ENCODE measurements around the gene RABGAP1L. TPM values are rescaled to one million over a fixed set of nuclear protein-coding genes. Genes with fewer than 3 reads are reported as not detected.
"Not testable (repeated sequence)": the region's sequence is repeated elsewhere in the genome, so short reads cannot be mapped to it uniquely, and the experiment has no call there.

The RABGAP1L gene
- total RNA-seq, 1 donor from 2014 or later, result 28.8 TPM

DNA sequence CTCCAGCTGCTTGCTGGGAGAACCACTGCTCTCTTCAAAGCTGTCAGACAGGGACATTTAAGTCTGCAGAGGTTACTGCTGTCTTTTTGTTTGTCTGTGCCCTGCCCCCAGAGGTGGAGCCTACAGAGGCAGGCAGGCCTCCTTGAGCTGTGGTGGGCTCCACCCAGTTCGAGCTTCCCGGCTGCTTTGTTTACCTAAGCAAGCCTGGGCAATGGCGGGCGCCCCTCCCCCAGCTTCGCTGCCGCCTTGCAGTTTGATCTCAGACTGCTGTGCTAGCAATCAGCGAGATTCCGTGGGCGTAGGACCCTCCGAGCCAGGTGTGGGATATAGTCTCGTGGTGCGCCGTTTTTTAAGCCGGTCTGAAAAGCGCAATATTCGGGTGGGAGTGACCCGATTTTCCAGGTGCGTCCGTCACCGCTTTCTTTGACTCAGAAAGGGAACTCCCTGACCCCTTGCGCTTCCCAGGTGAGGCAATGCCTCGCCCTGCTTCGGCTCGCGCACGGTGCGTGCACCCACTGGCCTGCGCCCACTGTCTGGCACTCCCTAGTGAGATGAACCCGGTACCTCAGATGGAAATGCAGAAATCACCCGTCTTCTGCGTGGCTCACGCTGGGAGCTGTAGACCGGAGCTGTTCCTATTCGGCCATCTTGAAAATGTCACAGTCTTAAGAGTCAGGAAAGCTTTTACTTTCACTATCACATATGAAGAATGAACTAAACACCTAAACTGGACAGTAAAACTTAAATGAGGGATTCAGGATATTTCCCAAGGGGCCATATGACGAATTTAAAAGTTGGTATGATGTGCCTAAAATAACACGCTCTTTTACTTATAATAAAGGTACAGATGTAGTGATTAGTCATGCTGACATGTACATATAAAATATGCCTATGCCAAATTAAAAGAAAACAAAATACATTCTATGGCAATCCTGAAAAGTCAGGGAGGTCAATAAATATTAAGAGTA lies 689.6 kb downstream of the RABGAP1L start:
- H3K4me1 Mint-ChIP-seq (ENCODE audit: low read depth); H3K27me3 Mint-ChIP-seq (ENCODE audit: low read depth); H3K27ac Mint-ChIP-seq; H3K9me3 Mint-ChIP-seq; intact Hi-C loops (cut with micrococcal nuclease); H3K36me3 Mint-ChIP-seq (ENCODE audit: low read depth); H3K4me3 Mint-ChIP-seq (ENCODE audit: low read depth); DNase-seq (ENCODE audit: low spot score): not testable (repeated sequence)

DNA sequence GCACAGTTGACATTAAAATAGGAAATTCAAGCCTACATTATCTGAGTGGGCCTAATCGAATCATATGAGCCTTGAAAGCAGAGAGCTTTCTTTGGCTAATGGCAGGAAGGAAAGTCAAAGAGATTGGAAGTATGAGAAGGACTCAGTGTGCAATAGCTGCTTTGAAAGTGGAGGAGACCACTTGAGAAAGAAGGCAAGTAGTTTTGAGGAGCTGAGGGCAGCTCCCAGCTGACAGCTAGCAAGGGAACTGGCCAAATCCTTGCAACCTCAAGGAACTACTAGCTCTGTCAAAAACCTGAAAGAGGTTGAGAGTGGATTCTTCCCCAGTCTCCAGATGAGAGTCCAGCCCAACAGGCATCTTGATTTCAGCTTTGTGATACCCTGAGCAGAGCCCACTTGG lies 691.4 kb downstream of the RABGAP1L start:
- no peaks in the 10 kb centered on the region for H3K9me3 Mint-ChIP-seq
- DNase-seq (ENCODE audit: low spot score), result no peak
- H3K4me3 Mint-ChIP-seq (ENCODE audit: low read depth), result no peak overlapping the region
- no peaks in the 10 kb centered on the region for H3K4me1 Mint-ChIP-seq (ENCODE audit: low read depth)
- no peak overlapping the region for H3K27ac Mint-ChIP-seq
- H3K36me3 Mint-ChIP-seq (ENCODE audit: low read depth), result no peaks in the 10 kb centered on the region
- intact Hi-C loops (cut with micrococcal nuclease), result no loop called here
- H3K27me3 Mint-ChIP-seq (ENCODE audit: low read depth), result no peaks in the 10 kb centered on the region

DNA sequence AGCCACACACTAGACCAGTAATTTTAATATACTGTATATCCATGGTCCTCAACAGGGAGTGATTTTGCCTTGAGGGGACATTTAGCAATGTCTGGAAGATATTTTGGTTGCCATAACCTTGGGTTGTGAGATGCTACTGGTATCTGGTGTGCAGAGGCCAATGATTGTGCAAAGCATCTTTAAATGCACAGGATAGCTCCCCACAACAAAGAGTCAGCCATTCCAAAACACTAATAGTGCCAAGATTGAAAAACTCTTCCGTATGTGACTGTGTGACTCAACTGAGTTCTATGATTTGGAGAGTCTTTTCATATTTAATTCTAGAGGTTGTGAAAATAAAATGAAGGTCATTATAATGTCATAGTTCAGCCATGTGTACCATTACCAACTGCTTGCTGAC lies 699.0 kb downstream of the RABGAP1L start:
- H3K27me3 Mint-ChIP-seq (ENCODE audit: low read depth), result no peaks in the 10 kb centered on the region
- H3K9me3 Mint-ChIP-seq, result no peaks in the 10 kb centered on the region
- no peaks in the 10 kb centered on the region for H3K36me3 Mint-ChIP-seq (ENCODE audit: low read depth)

DNA sequence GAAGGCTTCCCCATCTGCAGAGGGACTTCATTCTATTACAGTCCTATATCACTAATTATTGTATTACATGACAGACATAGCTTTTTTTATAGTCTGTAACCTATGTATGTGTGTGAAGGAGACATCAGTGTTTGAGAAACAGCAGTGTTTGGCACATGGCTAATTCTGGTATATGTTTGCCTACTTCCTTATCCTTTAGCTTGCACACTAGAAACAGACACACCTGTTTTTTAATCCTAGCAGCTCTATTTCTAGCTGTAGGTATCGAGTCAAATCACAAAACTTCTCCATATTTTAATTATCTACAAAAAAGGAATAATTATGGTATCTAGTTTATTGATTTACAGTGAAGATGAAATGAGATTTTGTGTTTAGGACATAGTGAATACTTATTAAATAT lies 711.0 kb downstream of the RABGAP1L start:
- no peak overlapping the region for H3K27ac Mint-ChIP-seq
- H3K9me3 Mint-ChIP-seq, result peaks cover 11% of the 10 kb centered on the region
- no peak for DNase-seq (ENCODE audit: low spot score)
- no peak overlapping the region for H3K4me3 Mint-ChIP-seq (ENCODE audit: low read depth)
- peaks cover 3% of the 10 kb centered on the region for H3K36me3 Mint-ChIP-seq (ENCODE audit: low read depth)
- H3K4me1 Mint-ChIP-seq (ENCODE audit: low read depth), result peaks cover 12% of the 10 kb centered on the region
- intact Hi-C loops (cut with micrococcal nuclease), result no loop called here
- no peaks in the 10 kb centered on the region for H3K27me3 Mint-ChIP-seq (ENCODE audit: low read depth)

More for the DNA sequence above, 699.0 kb downstream of the RABGAP1L start:
- H3K4me3 Mint-ChIP-seq (ENCODE audit: low read depth), result no peak overlapping the region
- intact Hi-C loops (cut with micrococcal nuclease), result no loop called here
- H3K27ac Mint-ChIP-seq, result no peak overlapping the region
- no peaks in the 10 kb centered on the region for H3K4me1 Mint-ChIP-seq (ENCODE audit: low read depth)
- no peak for DNase-seq (ENCODE audit: low spot score)

DNA sequence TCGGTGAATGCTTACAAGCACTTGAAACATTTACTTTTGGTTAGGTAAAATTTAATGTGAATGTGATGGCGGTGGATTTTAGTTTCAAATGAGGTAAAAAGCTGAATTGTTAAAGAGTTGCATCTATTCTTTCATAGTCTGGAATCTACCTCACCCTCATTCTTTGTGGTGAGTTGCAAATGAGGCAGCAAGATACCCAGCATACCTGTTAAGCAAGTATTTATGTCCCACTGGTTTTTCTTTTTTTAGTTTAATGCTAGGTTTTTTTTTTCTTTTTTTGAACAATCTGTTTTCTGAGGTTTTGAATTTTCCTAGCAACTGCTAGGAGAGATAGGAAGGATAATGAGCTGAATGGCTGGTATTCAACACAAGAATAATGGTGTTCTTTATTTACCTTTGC lies 712.6 kb downstream of the RABGAP1L start:
- DNase-seq (ENCODE audit: low spot score), result no peak
- Mint-ChIP-seq H3K36me3 (ENCODE audit: low read depth) (peaks cover 3% of the 10 kb centered on the region), H3K27me3 (ENCODE audit: low read depth) (no peaks in the 10 kb centered on the region), H3K4me3 (ENCODE audit: low read depth) (no peak overlapping the region), H3K9me3 (peaks cover 11% of the 10 kb centered on the region), H3K27ac (no peak overlapping the region), H3K4me1 (ENCODE audit: low read depth) (peaks cover 12% of the 10 kb centered on the region)
- intact Hi-C loops (cut with micrococcal nuclease), result no loop called here

DNA sequence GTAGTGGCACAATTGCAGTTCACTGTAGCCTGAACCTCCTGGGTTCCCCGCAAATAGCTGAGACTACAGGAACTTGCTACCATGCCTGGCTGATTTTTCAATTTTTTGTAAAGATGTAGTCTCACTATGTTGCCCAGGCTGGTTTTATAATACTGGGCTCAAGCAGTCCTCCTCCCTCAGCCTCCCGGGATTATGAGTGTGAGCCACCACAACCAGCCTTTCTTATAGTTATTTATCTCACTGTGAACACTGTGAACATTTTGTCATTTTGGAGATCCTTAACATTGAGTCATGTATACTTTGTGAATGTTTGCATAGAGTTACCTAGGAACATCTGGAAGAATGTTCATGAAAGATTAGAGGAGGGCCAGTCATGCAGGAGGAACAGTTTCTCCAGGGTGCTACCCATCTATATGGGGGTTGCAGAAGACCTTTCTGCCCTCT lies 713.3 kb downstream of the RABGAP1L start:
- Mint-ChIP-seq H3K36me3 (ENCODE audit: low read depth) (peaks cover 3% of the 10 kb centered on the region), H3K9me3 (peaks cover 11% of the 10 kb centered on the region), H3K4me3 (ENCODE audit: low read depth) (no peak overlapping the region), H3K27me3 (ENCODE audit: low read depth) (no peaks in the 10 kb centered on the region), H3K27ac (no peak overlapping the region), H3K4me1 (ENCODE audit: low read depth) (peaks cover 16% of the 10 kb centered on the region)
- DNase-seq (ENCODE audit: low spot score), result no peak
- intact Hi-C loops (cut with micrococcal nuclease), result no loop called here

DNA sequence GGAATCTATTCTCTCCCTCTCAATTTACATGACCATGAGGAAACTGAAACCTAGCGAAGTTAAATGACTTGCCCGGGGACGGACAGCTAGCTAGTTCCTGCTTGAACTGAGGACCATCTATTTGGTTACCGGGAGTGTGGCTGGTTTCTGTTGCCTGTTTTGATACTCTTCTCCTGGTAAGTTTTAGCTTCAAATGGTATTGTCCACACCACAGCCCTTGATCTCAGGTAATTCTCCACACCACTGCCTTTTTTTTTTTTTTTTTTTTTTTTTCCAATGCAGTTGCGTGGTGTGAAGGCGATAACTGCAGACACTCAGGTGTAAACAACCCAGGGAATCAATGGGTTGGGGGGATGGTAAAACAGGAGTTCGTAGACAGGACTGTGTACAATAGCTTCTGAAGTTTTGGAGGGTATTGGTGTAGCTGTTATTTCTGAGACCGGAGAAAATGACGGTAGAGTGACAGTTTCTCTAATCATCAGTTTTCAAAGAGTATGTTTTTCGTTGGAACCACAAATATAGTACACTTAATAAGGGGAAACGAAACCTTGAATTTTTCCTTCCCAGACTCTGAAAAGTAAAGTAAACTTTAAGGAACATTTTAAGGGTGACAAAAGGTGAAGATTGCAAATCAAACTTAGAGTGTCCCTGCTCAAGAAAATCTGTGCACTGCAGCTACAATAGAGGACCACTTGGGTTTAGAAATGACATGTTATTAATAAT lies 715.2 kb downstream of the RABGAP1L start:
- Mint-ChIP-seq H3K4me3 (ENCODE audit: low read depth) (no peak overlapping the region), H3K9me3 (peaks cover under 1% of the 10 kb centered on the region), H3K27ac (no peak overlapping the region), H3K4me1 (ENCODE audit: low read depth) (peaks cover 16% of the 10 kb centered on the region), H3K36me3 (ENCODE audit: low read depth) (peaks cover under 1% of the 10 kb centered on the region), H3K27me3 (ENCODE audit: low read depth) (no peaks in the 10 kb centered on the region)
- intact Hi-C loops (cut with micrococcal nuclease), result no loop called here
- no peak for DNase-seq (ENCODE audit: low spot score)

DNA sequence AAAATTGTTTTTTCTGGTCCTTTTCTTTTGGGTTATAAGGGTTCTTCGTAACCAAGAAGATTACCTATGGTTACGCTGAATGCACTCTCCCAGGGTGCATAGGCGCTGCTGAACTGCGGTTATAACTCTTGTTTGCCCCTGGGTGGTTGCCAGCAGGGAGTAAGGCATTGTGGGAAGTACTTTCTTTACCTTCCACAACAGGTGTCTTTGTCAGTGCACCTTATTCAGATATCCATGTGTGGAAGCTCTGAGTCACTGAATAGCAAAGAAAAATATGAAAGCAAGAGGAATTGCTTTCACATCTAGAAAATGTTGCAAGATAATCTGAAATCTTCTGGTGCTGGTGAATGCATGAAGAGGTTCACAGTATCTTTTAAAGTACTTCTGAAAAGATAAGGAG lies 716.0 kb downstream of the RABGAP1L start:
- H3K9me3 Mint-ChIP-seq, result no peaks in the 10 kb centered on the region
- intact Hi-C loops (cut with micrococcal nuclease), result no loop called here
- H3K27ac Mint-ChIP-seq, result no peak overlapping the region
- no peak for DNase-seq (ENCODE audit: low spot score)
- peaks cover 16% of the 10 kb centered on the region for H3K4me1 Mint-ChIP-seq (ENCODE audit: low read depth)
- H3K36me3 Mint-ChIP-seq (ENCODE audit: low read depth), result no peaks in the 10 kb centered on the region
- peak overlapping the region; percentile 2 for H3K4me3 Mint-ChIP-seq (ENCODE audit: low read depth)
- no peaks in the 10 kb centered on the region for H3K27me3 Mint-ChIP-seq (ENCODE audit: low read depth)

DNA sequence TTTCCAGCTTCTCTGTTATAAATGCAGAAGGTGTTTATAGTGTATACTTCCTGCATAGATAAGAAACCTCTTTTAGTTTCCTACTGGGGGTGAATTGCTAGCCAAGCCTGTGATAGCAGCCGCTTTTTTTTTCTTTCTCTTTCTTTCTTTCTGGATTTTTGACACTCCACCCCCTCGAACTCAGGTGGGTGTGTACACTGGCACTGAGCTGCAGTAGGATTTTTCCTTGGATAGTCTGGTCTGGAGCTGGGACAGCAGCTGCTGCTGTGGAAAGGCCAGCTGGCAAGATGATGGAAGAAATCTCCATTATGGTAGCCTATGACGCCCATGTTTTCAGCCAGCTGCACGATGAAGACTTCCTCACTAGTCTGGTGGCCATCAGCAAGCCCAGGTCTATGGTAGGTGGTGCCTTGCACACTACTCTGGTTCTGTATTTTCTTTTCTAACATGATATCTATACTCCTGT lies 717.9 kb downstream of the RABGAP1L start:
- no peak for DNase-seq (ENCODE audit: low spot score)

DNA sequence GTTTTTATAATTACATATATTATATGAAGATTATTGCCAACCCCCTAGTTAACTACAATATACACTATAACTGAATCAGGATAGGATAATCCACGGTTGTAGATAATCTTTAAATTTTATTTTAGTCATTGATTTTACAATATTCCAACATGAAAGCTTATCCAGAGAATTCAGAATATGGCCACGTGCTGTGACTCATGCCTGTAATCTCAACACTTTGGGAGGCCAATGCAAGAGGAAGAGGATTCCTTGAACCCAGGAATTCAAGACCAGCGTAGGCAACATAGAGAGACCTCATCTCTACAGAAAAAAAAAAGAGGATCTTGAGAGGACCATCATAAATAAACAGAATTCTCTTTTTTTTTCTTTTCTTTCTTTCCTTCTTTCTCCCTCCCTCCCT lies 720.9 kb downstream of the RABGAP1L start:
- no peak overlapping the region for H3K27ac Mint-ChIP-seq
- H3K4me3 Mint-ChIP-seq (ENCODE audit: low read depth), result no peak overlapping the region
- intact Hi-C loops (cut with micrococcal nuclease), result no loop called here
- peaks cover 5% of the 10 kb centered on the region for H3K4me1 Mint-ChIP-seq (ENCODE audit: low read depth)
- H3K9me3 Mint-ChIP-seq, result no peaks in the 10 kb centered on the region
- no peak for DNase-seq (ENCODE audit: low spot score)
- H3K27me3 Mint-ChIP-seq (ENCODE audit: low read depth), result no peaks in the 10 kb centered on the region
- H3K36me3 Mint-ChIP-seq (ENCODE audit: low read depth), result no peaks in the 10 kb centered on the region

More for the DNA sequence above, 717.9 kb downstream of the RABGAP1L start:
- peak overlapping the region; percentile 60 for H3K4me3 Mint-ChIP-seq (ENCODE audit: low read depth)
- peaks cover 13% of the 10 kb centered on the region for H3K4me1 Mint-ChIP-seq (ENCODE audit: low read depth)
- no peaks in the 10 kb centered on the region for H3K36me3 Mint-ChIP-seq (ENCODE audit: low read depth)
- no peaks in the 10 kb centered on the region for H3K9me3 Mint-ChIP-seq
- intact Hi-C loops (cut with micrococcal nuclease), result no loop called here
- no peak overlapping the region for H3K27ac Mint-ChIP-seq
- no peaks in the 10 kb centered on the region for H3K27me3 Mint-ChIP-seq (ENCODE audit: low read depth)

DNA sequence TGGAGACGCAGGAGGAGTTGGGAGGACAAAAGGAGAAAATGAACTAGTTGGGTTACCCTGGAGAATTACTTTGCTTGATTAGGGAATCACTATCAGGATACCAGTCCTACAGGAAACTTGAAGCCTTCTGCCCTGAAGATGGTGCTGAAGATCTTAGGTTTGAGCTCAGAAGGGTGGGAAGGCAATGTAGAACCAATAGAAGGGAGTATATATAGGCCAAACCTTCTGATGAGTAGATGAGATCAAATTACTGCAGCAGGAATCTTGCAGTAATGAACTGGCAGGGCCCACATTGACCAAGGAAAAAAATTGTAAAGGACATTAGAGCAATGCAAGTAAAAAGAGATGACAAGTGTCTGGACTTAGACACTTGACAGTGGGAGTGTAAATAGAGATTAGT lies 724.1 kb downstream of the RABGAP1L start:
- DNase-seq (ENCODE audit: low spot score), result no peak
- no peaks in the 10 kb centered on the region for H3K9me3 Mint-ChIP-seq
- H3K36me3 Mint-ChIP-seq (ENCODE audit: low read depth), result no peaks in the 10 kb centered on the region
- intact Hi-C loops (cut with micrococcal nuclease), result no loop called here
- H3K27ac Mint-ChIP-seq, result no peak overlapping the region
- H3K27me3 Mint-ChIP-seq (ENCODE audit: low read depth), result no peaks in the 10 kb centered on the region
- no peaks in the 10 kb centered on the region for H3K4me1 Mint-ChIP-seq (ENCODE audit: low read depth)
- no peak overlapping the region for H3K4me3 Mint-ChIP-seq (ENCODE audit: low read depth)

DNA sequence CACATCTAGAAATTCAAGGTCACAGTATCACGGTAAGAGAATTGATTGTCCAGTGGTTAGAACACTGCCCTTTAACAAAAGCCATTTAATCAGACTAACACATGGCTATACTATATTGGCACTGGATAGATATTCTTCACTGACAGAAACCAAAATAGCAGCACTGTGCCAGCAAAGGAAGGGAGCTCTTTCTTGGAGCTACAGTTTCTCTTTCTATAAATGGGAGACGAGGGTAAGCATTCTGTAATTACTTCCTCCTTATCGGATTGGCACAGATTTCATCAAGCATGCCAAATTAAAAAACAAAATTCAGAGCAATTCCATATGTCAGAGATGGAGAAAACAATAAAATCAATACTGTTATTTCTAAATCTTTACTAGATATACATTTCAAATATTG lies 724.7 kb downstream of the RABGAP1L start:
- H3K27me3 Mint-ChIP-seq (ENCODE audit: low read depth), result no peaks in the 10 kb centered on the region
- intact Hi-C loops (cut with micrococcal nuclease), result no loop called here
- no peak overlapping the region for H3K27ac Mint-ChIP-seq
- H3K4me3 Mint-ChIP-seq (ENCODE audit: low read depth), result no peak overlapping the region
- no peaks in the 10 kb centered on the region for H3K36me3 Mint-ChIP-seq (ENCODE audit: low read depth)
- no peaks in the 10 kb centered on the region for H3K4me1 Mint-ChIP-seq (ENCODE audit: low read depth)
- no peak for DNase-seq (ENCODE audit: low spot score)
- H3K9me3 Mint-ChIP-seq, result no peaks in the 10 kb centered on the region

DNA sequence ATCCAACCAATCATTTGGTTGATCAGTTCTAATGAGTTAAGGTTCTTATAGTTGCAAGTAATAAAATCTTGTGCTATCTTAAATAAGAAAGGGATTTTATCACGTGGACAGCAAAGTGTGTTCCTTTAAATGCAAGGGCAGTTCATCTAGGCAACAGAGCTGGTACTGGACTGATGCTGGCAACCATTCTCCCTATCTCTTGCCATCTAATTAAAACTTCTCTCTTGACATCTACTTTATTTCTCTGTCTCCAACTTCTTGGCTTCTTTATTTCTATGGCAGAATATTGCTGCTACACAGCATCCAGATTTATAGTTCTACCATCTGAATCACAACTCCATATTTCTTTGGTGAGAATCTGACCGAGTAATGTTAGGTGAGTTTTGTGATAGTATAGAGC lies 725.2 kb downstream of the RABGAP1L start:
- H3K4me1 Mint-ChIP-seq (ENCODE audit: low read depth), result no peaks in the 10 kb centered on the region
- no peaks in the 10 kb centered on the region for H3K9me3 Mint-ChIP-seq
- no peak for DNase-seq (ENCODE audit: low spot score)
- H3K27me3 Mint-ChIP-seq (ENCODE audit: low read depth), result no peaks in the 10 kb centered on the region
- H3K4me3 Mint-ChIP-seq (ENCODE audit: low read depth), result no peak overlapping the region
- intact Hi-C loops (cut with micrococcal nuclease), result no loop called here
- H3K36me3 Mint-ChIP-seq (ENCODE audit: low read depth), result no peaks in the 10 kb centered on the region
- no peak overlapping the region for H3K27ac Mint-ChIP-seq

Data from activated T-helper 2 cell treated with anti-CD3 and anti-CD28 coated beads, Interferon-gamma antibody, Interleukin-2, Interleukin-4, amounts not matched to agents 10 μg/mL and 5 μg/mL and 100 μg/mL, durations not matched to agents 14 hours and 24 hours and 36 hours (primary cell).